HG03571 (cell line): ENCODE measurements around the gene SLC23A2.

Experiments used
- ATAC-seq: cut with Tn5 transposase; IDR thresholded peaks from one replicate; pipeline ENCODE4 v1.9.1; 2021; ENCODE audit not compliant: unreplicated experiment

SLC23A2 gene

GRCh38 chr20:4905613-4906012 is 95.7 kb downstream of the SLC23A2 start:
- no peak for ATAC-seq

GRCh38 chr20:4905195-4905594 is 96.1 kb downstream of the SLC23A2 start:
- no peak for ATAC-seq

GRCh38 chr20:4904127-4904860 is 97.0 kb downstream of the SLC23A2 start:
- ATAC-seq: no peak

DNA sequence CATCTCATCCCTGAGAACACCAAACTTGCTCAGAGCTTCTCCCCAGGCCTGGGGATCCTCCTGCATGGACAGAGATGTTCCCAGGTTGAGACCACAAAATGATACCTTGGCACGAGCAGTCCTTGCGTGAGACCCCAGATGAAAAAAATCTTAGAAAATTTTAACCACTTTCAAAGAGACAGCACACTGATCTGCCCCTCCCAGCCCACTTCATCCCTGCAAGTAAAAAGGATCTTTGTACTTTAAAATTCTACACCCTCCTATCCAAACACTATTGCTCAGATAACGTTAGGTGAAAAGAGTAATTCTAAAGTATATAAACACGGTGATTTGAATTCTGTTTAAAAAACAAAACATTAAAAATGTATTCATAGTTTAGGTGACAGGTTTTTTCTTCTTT is 98.5 kb downstream of the SLC23A2 start:
- ATAC-seq: no peak

DNA sequence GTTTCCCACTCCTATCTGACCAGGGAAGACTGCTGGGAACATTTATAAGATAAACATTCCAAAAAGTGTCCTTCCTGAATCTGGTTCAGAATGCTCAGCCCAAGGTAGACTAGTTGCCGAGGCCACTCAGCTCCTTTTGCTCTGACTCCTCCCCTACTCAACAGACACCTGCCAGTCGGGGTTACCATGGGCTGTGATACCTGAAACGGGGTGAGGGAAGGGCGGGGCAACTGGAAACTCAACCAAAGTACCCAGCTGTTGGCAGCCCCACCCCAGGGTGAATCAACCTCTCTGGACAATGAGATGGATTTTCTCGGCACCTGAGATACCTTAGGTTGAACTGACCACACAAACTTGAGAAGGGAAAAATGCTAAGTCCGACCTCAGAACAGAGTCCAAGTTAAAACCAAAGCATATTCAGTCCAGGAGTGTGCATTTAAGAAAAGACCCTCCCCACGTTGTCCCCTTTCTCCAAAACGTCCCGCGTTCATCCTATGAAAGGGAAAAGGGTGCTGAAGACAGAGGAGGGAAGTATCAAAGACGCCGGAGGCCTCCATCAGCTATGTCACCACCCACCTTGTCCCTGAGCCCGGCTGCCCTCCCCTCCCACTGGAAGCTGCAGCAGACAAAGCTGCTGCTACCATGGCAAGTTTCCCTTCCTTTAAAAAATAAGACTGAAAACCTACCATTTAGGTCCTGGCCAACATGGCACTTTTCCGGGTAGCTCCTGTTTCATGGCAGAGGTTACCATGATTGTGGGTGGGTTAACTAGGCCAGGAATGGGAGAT is 100.1 kb downstream of the SLC23A2 start:
- no peak for ATAC-seq

DNA sequence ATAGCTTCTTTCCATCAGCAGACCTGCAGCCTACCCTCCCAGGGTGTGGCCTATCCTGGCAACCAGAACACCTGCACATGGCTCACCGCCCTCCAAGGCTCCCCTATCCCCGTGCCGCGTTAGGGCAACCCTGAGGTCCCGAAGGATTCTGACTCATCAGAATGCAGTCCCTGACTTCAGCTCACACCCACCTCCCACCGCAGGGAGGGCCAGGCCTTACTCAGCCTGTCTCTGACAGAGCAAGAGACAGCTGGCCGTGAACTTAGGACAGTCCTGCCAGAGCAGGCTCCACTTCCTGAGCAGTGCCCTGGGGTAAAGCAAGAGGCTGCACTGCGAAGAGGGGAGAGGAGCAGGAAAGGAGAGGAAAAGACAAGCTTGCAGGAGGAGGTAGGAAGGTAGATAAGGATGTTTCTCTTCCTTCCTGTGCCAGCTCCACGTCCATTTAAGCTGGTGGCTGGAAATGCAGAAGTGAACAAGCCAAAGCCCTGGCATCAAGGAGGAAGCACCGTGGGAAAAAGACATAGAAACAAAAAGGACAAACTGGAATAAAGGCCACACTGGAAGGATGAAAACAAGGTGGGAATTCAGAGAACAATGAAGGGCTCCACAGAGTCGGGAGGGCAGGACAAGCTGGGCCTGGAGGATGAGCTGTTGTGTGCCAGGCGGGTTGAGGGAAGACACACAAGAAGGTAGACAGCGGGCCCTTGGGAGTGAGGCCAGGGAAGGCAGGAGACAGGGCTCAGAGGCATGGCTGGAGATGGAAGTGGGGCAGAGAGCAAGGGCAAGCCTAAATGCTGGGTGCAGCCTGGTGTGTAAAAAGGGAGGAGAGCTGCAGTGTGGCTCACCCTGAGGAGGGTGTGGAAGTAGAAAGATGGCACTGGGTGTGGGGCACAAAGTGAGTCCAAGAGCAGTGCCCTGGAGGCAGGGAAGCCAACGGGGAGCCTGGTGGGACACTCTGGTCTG is 102.7 kb downstream of the SLC23A2 start:
- no peak for ATAC-seq

- ATAC-seq: no peak
Measured at GRCh38 chr20:4897600-4897999, 103.7 kb downstream of the SLC23A2 start.

GRCh38 chr20:4896971-4897497 is 104.3 kb downstream of the SLC23A2 start:
- no peak for ATAC-seq

- no peak for ATAC-seq
Measured at GRCh38 chr20:4896119-4896702, 105.1 kb downstream of the SLC23A2 start.

GRCh38 chr20:4894981-4895381 is 106.3 kb downstream of the SLC23A2 start:
- no peak for ATAC-seq

GRCh38 chr20:4894409-4894808 is 106.9 kb downstream of the SLC23A2 start:
- ATAC-seq: no peak

DNA sequence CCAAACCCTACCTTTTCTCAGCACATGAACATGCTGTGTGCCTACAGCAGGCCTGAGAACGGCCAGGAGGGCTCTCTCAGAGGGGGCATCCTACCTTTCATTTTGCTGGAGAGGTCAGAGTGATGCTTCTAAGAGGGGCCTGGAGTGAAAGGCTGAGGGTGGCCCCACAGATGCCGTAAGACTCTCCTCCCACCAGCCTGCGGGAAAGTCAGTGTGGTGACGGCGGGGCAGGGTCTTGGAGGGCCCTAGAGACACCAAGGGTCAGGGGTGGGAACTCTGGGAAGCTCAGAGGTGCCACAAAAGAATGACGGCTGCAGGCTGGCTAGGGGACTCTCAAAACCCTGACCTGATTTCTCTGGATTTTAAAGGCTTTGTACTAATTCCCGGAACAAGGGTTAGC is 107.6 kb downstream of the SLC23A2 start:
- no peak for ATAC-seq

DNA sequence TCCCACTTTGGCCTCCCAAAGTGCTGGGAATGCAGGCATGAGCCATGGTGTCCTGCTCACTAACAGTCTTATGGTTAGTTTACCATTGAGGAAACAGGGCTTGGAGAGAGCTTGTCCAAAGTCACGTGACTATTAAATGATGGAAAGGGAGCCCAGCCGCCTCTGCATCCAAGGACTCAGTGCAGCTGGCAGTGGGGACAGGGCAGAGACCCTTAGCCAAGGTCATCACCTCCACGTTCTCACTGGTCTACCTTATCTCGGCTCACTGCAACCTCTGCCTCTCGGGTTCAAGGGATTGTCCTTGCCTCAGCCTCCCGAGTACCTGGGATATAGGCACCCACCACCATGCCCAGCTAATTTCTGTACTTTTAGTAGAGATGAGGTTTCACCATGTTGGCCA is 109.3 kb downstream of the SLC23A2 start:
- no peak for ATAC-seq

DNA sequence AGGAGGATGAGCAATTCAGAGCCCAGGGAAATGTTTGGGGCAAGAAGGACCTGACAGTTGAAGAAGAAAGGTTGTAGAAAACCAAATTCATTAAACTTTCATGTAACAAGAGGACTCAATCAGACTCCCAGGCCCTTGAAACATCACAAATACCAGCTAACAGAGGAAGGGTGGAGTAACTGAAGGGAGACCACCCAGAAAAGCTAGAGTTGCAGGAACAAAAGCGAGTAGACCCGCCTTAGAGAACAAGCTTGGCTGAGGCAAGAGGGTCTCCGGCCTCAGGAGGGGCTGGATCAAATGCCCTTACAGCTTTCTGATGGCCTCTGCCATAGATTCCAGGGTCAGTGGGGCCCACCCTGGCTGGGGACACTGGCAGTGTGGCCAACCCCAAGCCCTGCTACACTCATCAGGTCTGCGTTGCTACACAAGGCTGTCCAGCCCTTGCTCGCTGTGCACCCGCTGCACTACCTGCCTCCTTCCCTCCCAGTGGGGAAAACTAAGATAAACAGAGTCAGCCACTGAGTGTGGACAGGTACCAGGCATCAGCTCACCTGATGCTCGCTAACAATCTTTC is 110.0 kb downstream of the SLC23A2 start:
- no peak for ATAC-seq

GRCh38 chr20:4889446-4889845 is 111.9 kb downstream of the SLC23A2 start:
- ATAC-seq: no peak

DNA sequence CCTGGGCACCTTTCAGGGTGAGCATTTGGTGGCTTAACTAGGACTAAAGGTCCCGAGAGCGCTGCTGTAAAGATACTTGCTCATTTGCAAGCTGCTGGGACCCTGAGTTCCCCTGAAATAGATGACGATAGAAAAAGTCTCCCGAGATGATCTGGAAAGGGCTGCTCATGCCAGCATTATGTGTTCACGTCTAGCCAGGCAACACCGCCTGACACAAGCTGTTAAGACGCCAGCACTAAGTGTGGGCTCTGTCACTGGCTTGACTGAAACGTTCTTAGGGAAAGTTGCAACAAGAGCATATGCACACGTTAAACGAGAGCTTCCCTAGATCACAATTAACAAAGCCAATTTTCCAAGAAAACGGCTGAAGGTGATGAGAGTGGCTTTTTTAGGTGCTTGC is 113.7 kb downstream of the SLC23A2 start:
- no peak for ATAC-seq

DNA sequence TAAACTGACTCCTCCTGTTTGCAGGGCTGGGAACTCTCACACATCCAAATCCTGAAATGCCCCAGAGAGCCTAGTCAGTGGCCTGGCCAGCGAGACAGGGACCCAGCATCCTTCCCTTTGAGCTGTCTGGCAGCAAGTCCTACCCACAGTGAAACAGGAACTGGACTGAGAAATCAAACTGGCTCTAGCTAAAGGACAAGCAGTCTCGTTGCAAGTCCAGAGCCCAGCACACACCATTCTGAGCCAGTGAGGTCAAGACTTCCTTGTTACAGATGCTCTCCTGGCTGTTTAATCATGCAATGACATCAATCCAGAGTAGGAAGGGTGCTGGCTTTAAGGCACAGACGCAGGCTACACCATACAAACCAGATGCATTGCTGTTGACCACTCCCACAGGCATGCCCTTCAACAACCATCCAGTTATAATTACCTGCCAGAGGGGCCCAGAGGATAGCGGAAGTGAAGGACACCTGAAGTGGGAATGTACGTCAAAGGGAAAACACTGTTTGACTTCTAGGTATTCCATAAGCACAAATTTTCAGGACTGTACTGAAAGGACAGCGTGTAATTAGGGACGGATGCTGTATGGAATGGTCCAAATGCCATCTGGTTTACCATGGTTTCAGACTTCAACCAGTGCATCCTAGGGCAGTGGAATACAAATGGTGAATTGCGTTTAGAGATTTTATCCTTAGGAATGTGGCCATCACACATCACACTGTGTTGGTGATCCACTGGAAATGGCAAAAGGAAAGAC is 114.4 kb downstream of the SLC23A2 start:
- ATAC-seq: no peak

GRCh38 chr20:4885877-4886276 is 115.4 kb downstream of the SLC23A2 start:
- no peak for ATAC-seq

- no peak for ATAC-seq
Measured at GRCh38 chr20:4883546-4883945, 117.8 kb downstream of the SLC23A2 start.

DNA sequence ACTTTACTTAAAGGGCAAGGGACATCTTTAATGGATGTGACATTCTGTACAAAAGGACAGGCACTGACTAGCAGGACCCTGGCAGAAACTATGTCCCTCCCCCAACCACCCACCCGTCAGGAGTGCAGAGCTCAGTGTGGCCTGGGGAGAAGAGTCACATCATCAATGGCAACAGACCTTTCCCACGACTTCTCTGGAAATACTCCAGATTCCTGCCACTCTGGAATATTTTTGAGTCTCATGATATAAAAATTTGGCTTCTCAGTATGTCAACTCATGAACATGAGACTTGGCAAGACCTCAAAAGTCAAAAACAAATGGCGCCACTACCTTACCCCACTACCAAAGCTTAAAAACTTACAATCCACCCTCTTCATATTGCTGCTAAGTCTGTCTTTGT is 118.3 kb downstream of the SLC23A2 start:
- ATAC-seq: no peak
